Measurements from ENCODE around the gene RAD9A.

The RAD9A gene

DNA sequence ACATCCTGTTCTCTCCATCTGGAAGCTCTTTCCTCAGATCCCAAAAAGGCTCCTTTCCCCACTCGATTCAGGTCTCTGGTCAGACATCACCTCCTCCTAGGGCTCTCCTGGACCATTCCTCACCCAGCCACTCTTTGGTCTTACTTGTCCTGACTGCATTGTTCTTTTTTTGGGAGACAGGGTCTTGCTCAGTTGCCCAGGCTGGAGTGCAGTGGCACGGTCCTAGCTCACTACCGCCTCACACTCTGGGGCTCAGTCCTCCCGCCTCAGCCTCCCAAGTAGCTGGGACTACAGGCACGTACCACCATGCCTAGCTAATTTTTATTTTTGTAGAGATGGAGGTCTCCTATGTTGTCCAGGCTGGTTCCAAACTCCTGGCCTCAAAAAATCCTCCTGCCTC, 53.7 kb downstream of the RAD9A start:
- DNase-seq, result no peak

Data from activated CD4-positive, alpha-beta T cell treated with anti-CD3 and anti-CD28 coated beads, Interleukin-2, amount 50 U/mL, for 4 hours (primary cell).